NCI-H446 (cell line): ENCODE results near the gene ARHGEF4.

Experiments
- DNase-seq, 2 experiments: peaks; one replicate each; lab custom pipeline; 2025; lab: John Stamatoyannopoulos, UW

Gene ARHGEF4

GRCh38 chr2:131011486-131011885, 174.8 kb downstream of the ARHGEF4 start:
- no peak for DNase-seq

- no peak for DNase-seq
Observed at GRCh38 chr2:131014141-131014540, 177.4 kb downstream of the ARHGEF4 start.

- DNase-seq, result no peak
Observed at GRCh38 chr2:131015764-131016163, 179.1 kb downstream of the ARHGEF4 start.

- DNase-seq, result no peak
Observed at GRCh38 chr2:131016826-131017741, 180.4 kb downstream of the ARHGEF4 start.

- no peak for DNase-seq
Observed at GRCh38 chr2:131022731-131023130, 186.0 kb downstream of the ARHGEF4 start.

- DNase-seq, result no peak
Observed at GRCh38 chr2:131023758-131024157, 187.0 kb downstream of the ARHGEF4 start.

- no peak for DNase-seq
Observed at GRCh38 chr2:131026919-131027318, 190.2 kb downstream of the ARHGEF4 start.

GRCh38 chr2:131027566-131028528, 191.1 kb downstream of the ARHGEF4 start:
- DNase-seq, result no peak

GRCh38 chr2:131029812-131030211, 193.1 kb downstream of the ARHGEF4 start:
- DNase-seq, result no peak

GRCh38 chr2:131030478-131030971, 193.8 kb downstream of the ARHGEF4 start:
- DNase-seq, result no peak

- no peak for DNase-seq
Observed at GRCh38 chr2:131031431-131031841, 194.7 kb downstream of the ARHGEF4 start.

GRCh38 chr2:131031875-131032274, 195.2 kb downstream of the ARHGEF4 start:
- DNase-seq, result no peak

GRCh38 chr2:131032393-131032836, 195.7 kb downstream of the ARHGEF4 start:
- no peak for DNase-seq

GRCh38 chr2:131033786-131034121, 197.0 kb downstream of the ARHGEF4 start:
- DNase-seq, result no peak

- DNase-seq, result no peak
Observed at GRCh38 chr2:131034122-131035051, 197.7 kb downstream of the ARHGEF4 start.

- DNase-seq, result no peak
Observed at GRCh38 chr2:131035112-131035825, 198.6 kb downstream of the ARHGEF4 start.

- no peak for DNase-seq
Observed at GRCh38 chr2:131035826-131036231, 199.1 kb downstream of the ARHGEF4 start.

- no peak for DNase-seq
Observed at GRCh38 chr2:131036269-131036668, 199.6 kb downstream of the ARHGEF4 start.

- no peak for DNase-seq
Observed at GRCh38 chr2:131036696-131037397, 200.1 kb downstream of the ARHGEF4 start.
